Uterus (tissue), 4 donors: Measurements from ENCODE around the gene SLC10A4. TPM values are rescaled to one million over a fixed set of nuclear protein-coding genes. Genes with fewer than 3 reads are reported as not detected.

Experiments used
- DNase-seq, 2 donors: peaks; one replicate each; pipeline ENCODE4 v3.0.0-alpha.2; 2019 to 2020
- H3K27ac ChIP-seq, 2 donors: fragments of 200-600 bp; sonication (generic); 1 replicate in 1 of 2; 2 replicates in 1 of 2; pipeline ENCODE4 v1.5.1; 2016 to 2018
- H3K27me3 ChIP-seq, 2 donors: fragments of 200-600 bp; sonication (generic); one replicate each; pipeline ENCODE4 v1.5.1; 2018 to 2019; ENCODE audit warnings: control low read depth in 1 of 2
- H3K36me3 ChIP-seq, 2 donors: fragments of 200-600 bp; sonication (generic); one replicate each; pipeline ENCODE4 v1.5.1; 2019; ENCODE audit warnings: control low read depth in 1 of 2
- H3K4me1 ChIP-seq, 2 donors: fragments of 200-600 bp; sonication (generic); one replicate each; pipeline ENCODE4 v1.5.1; 2018 to 2019; ENCODE audit warnings: control low read depth in 1 of 2
- H3K4me3 ChIP-seq, 2 donors: fragments of 200-600 bp; sonication (generic); 1 replicate in 1 of 2; 2 replicates in 1 of 2; pipeline ENCODE4 v1.5.1; 2018 to 2019; ENCODE audit warnings: mild to moderate bottlenecking in 1 of 2
- H3K9me3 ChIP-seq, 2 donors: fragments of 200-600 bp; sonication (generic); one replicate each; pipeline ENCODE4 v1.5.1; 2019; ENCODE audit warnings: control low read depth in 1 of 2
- POLR2A ChIP-seq, 2 donors: fragments of 450-650 bp; IDR thresholded peaks; one replicate each; pipeline ENCODE4 v1.6.1; 2016; ENCODE audit warnings: antibody characterized with exemption in 2 of 2, mild to moderate bottlenecking in 1 of 2, moderate library complexity in 1 of 2
- intact Hi-C: fragments of 100-400 bp; cut with DNase I; formaldehyde crosslinking; loops from one replicate; pipeline ENCODE4 v1.15.1; 2023; ENCODE audit warnings: low total_unique reads
- total RNA-seq, 4 donors: library from RNA; depleted of rRNA in 3 of 4; stranded (reverse); fragments of >200 nt in 3 of 4; gene quantifications; one replicate each; pipeline versions ENCODE4 v1.1.0 to v1.2.4, GENCODE V29; 2014 to 2023
- TF ChIP-seq, protein P1 (sequence below), 4 experiments: fragments of 200-600 bp in 2 of 4; fragments of 450-650 bp in 2 of 4; sonication (generic) in 2 of 4; IDR thresholded peaks; one replicate each; pipeline ENCODE4 v1.5.1; 2016 to 2019; ENCODE audit warnings: antibody characterized with exemption in 4 of 4, mild to moderate bottlenecking in 2 of 4, moderate library complexity in 1 of 4
- donor health status: DM: yes; HTN: yes; CAD: no.

SLC10A4 gene
- total RNA-seq, 4 donors from 2014 or later, result 0.24 to 1.2 TPM; not detected in 2

DNA sequence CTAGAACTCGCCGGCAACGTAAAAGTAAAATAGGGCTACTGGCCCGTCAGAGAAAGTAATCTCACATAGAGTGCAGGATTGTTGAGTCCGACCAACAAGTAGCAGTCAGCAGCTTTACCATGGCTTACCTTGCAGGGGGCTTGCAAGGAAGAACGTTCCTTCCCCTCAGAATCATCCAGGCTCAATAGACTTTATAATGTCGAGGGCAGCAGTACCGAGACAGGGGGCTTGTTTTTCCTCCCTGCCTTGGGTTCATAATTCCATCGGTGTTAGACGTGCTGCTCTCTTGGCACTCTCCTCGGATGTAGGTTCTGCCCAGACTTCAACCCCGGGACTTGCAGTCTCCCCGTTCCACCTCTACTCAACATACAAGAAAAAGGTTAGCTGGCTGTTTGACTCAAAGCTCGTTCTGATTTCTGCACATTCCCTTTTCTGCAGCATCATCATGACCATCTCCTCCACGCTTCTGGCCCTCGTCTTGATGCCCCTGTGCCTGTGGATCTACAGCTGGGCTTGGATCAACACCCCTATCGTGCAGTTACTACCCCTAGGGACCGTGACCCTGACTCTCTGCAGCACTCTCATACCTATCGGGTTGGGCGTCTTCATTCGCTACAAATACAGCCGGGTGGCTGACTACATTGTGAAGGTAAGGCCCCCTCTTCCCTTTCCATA lies 1.5 kb downstream of the SLC10A4 start:
- no peak for TF ChIP-seq POLR2A (IDR thresholded peaks at IDR 0.05)
- TF ChIP-seq, protein P1, sequence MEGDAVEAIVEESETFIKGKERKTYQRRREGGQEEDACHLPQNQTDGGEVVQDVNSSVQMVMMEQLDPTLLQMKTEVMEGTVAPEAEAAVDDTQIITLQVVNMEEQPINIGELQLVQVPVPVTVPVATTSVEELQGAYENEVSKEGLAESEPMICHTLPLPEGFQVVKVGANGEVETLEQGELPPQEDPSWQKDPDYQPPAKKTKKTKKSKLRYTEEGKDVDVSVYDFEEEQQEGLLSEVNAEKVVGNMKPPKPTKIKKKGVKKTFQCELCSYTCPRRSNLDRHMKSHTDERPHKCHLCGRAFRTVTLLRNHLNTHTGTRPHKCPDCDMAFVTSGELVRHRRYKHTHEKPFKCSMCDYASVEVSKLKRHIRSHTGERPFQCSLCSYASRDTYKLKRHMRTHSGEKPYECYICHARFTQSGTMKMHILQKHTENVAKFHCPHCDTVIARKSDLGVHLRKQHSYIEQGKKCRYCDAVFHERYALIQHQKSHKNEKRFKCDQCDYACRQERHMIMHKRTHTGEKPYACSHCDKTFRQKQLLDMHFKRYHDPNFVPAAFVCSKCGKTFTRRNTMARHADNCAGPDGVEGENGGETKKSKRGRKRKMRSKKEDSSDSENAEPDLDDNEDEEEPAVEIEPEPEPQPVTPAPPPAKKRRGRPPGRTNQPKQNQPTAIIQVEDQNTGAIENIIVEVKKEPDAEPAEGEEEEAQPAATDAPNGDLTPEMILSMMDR (IDR thresholded peaks at IDR 0.05), result no peak
- intact Hi-C loops, result no loop called here
- Histone ChIP-seq H3K4me3 (no peak overlapping the region), H3K9me3 (no peaks in the 10 kb centered on the region), H3K36me3 (no peaks in the 10 kb centered on the region), H3K27ac (no peak overlapping the region), H3K27me3 (peaks cover 3 to 54% of the 10 kb centered on the region in 2 donors), H3K4me1 (peaks cover 0 to 12% of the 10 kb centered on the region in 2 donors)
- DNase-seq, result no peak

DNA sequence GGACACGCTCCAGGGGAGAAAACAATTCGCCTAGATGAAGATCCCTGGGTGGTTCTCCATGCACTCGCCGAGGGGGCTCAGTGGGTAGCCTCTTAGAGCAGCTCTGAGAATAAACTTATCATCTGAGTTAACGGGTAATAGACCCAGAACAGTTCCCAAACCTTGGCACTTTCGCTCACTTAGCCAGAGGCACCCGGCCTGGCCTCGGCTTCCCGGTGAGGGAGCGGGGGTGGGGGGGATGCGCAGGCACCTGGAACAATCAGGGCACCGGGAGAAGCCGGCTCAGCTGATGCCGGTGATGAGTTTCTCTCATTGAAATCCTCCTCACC lies 6.5 kb downstream of the SLC10A4 start:
- peaks cover 10 to 37% of the 10 kb centered on the region in 2 donors for H3K27me3 ChIP-seq
- H3K4me1 ChIP-seq, result peaks cover 0 to 8% of the 10 kb centered on the region in 2 donors
- intact Hi-C loops, result no loop called here
- no peaks in the 10 kb centered on the region for H3K36me3 ChIP-seq
- no peak for DNase-seq
- H3K9me3 ChIP-seq, result no peaks in the 10 kb centered on the region
- no peak for TF ChIP-seq POLR2A (IDR thresholded peaks at IDR 0.05)
- TF ChIP-seq, protein P1 (IDR thresholded peaks at IDR 0.05), result no peak
- no peak overlapping the region for H3K4me3 ChIP-seq
- no peak overlapping the region for H3K27ac ChIP-seq

DNA sequence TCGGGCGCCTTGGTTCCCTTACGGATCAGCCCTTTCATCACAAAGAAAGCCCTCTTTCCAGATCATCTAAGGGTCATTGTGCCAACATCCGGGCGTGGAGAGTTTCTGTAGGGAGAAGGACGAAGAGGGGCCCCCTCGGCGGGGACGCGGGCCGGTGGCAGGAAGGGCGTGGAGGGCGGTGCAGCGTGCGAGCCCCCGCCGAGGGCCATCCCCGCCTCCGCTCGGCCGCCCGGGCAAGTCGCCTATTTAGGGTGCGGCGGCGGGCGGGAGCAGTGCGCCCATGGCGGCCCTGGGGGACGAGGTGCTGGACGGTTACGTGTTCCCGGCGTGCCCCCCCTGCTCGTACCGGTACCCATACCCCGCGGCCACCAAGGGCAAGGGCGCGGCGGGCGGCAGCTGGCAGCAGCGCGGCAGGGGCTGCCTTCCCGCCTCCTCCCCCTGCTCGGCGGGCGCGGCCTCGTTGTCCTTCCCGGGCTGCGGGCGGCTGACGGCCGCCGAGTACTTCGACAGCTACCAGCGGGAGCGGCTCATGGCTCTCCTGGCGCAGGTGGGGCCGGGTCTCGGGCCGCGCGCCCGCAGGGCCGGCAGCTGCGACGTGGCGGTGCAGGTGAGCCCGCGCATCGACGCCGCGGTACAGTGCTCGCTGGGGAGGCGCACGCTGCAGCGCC lies 7.0 kb downstream of the SLC10A4 start, which contains the start of gene ZAR1:
TSS of gene ZAR1 (plus strand) at position 241 of the 668 bp plus-strand sequence. CDS start at position 281, 40 bp downstream.
- H3K27me3 ChIP-seq, result peaks cover 10 to 33% of the 10 kb centered on the region in 2 donors
- peaks cover 0 to 8% of the 10 kb centered on the region in 2 donors for H3K4me1 ChIP-seq
- no peaks in the 10 kb centered on the region for H3K36me3 ChIP-seq
- H3K27ac ChIP-seq, result no peak within 1 kb of the TSS
- H3K9me3 ChIP-seq, result no peaks in the 10 kb centered on the region
- intact Hi-C loops, result no loop called here
- H3K4me3 ChIP-seq, result peak within 1 kb of the TSS in 1 of 2 donors; percentile 15
- TF ChIP-seq, protein P1 (IDR thresholded peaks at IDR 0.05), result no peak
- no peak for TF ChIP-seq POLR2A (IDR thresholded peaks at IDR 0.05)
- DNase-seq, result no peak

DNA sequence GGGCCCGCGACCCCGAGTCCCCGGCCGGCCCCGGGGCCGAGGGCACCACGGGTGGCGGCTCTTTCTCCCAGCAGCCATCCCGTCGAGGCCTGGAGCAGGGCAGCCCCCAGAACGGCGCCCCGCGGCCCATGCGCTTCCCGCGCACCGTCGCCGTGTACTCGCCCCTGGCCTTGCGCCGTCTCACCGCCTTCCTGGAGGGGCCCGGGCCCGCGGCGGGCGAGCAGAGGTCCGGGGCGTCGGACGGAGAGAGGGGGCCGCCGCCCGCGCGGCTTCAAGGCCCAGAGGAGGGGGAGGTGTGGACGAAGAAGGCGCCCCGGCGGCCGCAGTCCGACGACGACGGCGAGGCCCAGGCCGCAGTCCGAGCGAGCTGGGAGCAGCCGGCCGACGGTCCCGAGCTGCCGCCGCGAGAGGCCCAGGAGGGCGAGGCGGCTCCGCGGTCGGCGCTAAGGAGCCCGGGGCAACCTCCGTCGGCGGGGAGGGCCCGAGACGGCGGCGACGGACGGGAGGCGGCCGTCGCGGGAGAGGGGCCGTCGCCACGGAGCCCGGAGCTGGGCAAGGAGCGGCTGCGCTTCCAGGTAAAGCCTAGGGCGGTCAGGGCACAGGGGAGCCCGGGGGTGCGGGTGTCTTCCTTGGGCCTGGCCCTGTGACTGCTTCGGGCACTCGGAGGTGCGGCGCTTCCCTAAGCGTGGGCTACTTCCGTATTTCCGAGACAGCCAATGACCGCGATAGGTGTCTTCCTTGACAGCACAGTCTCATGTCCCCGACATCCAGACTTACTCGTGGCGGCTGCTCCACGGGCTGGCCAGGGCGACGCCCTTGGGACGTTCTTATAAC lies 7.8 kb downstream of the SLC10A4 start:
- intact Hi-C loops, result no loop called here
- peaks cover 10 to 26% of the 10 kb centered on the region in 2 donors for H3K27me3 ChIP-seq
- peaks cover 0 to 8% of the 10 kb centered on the region in 2 donors for H3K4me1 ChIP-seq
- no peak for DNase-seq
- no peak overlapping the region for H3K4me3 ChIP-seq
- no peaks in the 10 kb centered on the region for H3K9me3 ChIP-seq
- H3K36me3 ChIP-seq, result no peaks in the 10 kb centered on the region
- TF ChIP-seq POLR2A (IDR thresholded peaks at IDR 0.05), result no peak
- TF ChIP-seq, protein P1 (IDR thresholded peaks at IDR 0.05), result no peak
- no peak overlapping the region for H3K27ac ChIP-seq
